ES-I3 (cell line): ENCODE results near the gene NTM.

ENCODE experiments used
- H3K36me3 ChIP-seq: 2 replicates; pipeline ENCODE4 v1.6.1; 2013; ENCODE audit warnings: mild to moderate bottlenecking, low read length, control low read depth, moderate library complexity; ENCODE audit not compliant: insufficient read depth
- H3K4me1 ChIP-seq: 2 replicates; pipeline ENCODE4 v1.6.1; 2013; ENCODE audit warnings: mild to moderate bottlenecking, control low read depth, low read length; ENCODE audit not compliant: insufficient read depth
- H3K9ac ChIP-seq: 2 replicates; pipeline ENCODE4 v1.6.1; 2013; ENCODE audit warnings: low read depth, mild to moderate bottlenecking, low read length, moderate library complexity
- H3K9me3 ChIP-seq: 2 replicates; pipeline ENCODE4 v1.6.1; 2013; ENCODE audit warnings: mild to moderate bottlenecking, low read length, moderate library complexity; ENCODE audit not compliant: control insufficient read depth, insufficient read depth

NTM gene

DNA sequence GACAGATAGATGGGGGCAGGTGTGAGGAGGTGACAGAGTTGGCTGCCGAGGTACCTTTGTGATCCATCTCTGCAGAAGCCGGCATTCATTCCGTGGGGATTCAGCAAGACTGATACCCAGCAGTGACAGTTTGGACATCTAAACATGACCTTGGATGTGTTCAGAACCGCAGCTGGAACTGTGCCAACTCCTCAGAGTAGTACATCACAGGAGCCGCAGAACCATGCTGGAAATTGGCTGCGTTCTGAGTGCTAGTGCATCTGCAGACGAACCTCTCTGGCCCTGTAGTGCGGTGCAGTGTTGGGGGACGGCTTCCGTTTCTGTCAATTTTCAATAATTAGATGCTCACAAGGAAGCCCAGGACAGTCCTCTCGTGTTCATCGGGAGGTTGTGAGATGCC, 772.1 kb downstream of the NTM start:
- Histone ChIP-seq H3K36me3 (no peaks in the 10 kb centered on the region), H3K9ac (no peak overlapping the region), H3K4me1 (no peaks in the 10 kb centered on the region), H3K9me3 (no peaks in the 10 kb centered on the region)

DNA sequence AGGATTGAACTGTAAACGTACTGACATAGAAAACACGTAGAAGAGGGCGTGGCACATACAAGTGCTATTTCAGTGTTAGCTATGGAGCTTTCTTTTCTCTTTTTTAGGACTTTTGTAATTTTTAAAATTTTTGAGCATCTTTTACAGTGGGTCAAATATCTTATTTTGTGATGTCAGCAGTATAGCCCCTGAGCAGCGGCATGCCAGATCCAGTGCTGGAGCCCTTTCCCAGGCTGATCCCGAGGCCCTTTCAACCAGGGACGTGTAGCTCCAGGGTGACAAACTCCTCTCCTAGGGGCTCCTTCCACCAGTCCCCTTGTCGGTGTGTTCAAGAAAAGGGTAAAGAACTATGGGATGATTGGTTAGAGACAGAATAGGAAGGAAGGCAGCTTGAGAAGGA, 777.0 kb downstream of the NTM start:
- Histone ChIP-seq H3K9me3 (peaks cover 4% of the 10 kb centered on the region; the same call in 1 of the 2 replicates), H3K4me1 (no peaks in the 10 kb centered on the region), H3K9ac (no peak overlapping the region), H3K36me3 (no peaks in the 10 kb centered on the region)

DNA sequence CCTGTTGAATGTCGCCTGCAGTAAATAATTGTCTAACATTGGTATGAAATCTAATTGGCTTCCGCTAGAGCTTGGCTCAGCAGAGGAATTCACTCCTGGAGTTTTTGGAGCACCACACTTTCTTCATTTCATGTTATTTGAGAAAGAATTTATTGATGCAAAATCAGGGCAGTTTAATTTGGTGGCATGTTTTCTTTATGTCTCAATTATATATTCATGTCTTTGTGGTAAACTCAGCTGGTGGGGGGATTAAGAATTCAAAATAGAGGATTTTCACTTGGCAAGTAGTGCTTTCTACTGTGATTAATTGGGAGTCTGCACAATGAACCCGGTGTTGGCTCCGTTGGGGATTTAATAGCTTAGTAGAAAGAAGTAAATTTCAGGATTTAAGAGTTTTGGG, 784.4 kb downstream of the NTM start:
- H3K9me3 ChIP-seq: peaks cover 2% of the 10 kb centered on the region
- no peaks in the 10 kb centered on the region for H3K36me3 ChIP-seq
- H3K9ac ChIP-seq: no peak overlapping the region
- H3K4me1 ChIP-seq: peaks cover 5% of the 10 kb centered on the region; the same call in 1 of the 2 replicates

DNA sequence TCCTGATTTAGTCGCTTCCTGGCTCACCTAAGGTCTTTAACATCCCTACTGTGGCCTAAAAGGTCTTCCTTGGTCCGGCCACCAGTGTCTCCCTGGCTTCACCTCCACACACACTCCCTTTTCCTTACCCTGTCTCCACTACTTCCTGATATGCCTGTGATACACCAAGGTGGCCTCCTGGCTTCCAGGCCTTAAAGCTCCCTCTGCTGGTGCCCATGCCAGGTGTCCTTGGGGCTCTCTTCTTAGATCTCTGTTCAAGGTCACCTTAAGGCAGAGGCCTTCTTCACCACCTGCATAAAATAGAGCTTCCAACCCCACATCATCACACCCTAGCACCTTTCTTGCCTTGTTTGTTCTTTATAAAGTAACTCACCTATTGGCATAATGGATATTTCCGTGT, 787.7 kb downstream of the NTM start:
- H3K9me3 ChIP-seq: no peaks in the 10 kb centered on the region; the same call in 1 of the 2 replicates
- no peak overlapping the region for H3K9ac ChIP-seq
- no peaks in the 10 kb centered on the region for H3K36me3 ChIP-seq
- peaks cover 5% of the 10 kb centered on the region; the same call in 1 of the 2 replicates for H3K4me1 ChIP-seq

DNA sequence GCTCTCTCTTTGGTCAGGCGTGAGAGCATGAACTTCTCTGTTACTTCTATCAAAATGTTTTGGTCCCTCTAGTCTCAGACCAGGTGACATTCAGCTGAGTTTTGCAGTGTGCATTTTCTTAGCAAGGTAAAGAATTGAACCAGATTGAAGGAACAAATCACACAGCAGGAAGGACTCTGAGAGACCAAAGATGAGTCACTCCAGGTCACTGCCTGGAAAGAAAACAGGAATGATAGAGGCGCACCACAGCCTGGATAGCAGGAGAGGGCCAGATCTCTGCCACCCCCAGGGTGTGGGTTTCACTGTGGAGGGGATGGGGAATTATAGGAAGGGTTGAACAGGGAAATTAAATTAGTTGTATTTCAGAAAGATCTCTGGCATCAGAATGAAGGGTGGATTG, 788.3 kb downstream of the NTM start:
- H3K36me3 ChIP-seq: no peaks in the 10 kb centered on the region
- H3K9ac ChIP-seq: no peak overlapping the region
- no peaks in the 10 kb centered on the region; the same call in 1 of the 2 replicates for H3K9me3 ChIP-seq
- H3K4me1 ChIP-seq: peaks cover 5% of the 10 kb centered on the region; the same call in 1 of the 2 replicates

DNA sequence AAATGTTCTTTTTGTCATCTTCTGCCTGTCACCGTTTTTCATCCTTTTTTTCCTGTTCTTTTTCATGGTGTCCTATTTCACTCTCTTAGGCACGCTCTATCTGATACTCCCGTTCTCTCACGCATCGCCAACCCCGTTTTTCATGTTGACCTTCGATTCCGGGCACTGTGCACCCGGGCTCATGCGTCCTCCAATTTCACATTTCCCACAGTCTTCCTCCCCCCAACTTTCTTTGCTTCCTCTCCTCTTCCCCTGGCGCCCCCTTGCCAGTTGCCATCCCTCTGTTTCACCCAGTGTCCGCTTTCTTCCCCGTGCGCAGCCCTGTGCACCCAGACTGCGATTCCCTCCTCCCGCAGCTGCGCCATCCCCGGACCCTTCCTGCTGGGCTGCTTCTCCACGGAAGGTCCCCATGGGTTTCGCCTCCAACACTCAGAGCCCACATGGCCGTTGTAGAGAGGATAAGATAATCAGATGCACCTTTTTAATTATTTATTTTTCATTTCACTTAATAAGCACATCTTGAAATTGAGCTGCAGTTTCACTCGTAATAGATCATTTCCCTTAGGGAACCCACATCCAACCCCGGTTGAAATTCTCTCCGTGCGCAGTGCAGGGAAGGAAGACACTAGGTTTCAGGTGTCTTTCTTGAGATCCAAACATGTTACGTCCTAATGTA, 791.1 kb downstream of the NTM start:
- Histone ChIP-seq H3K4me1 (peaks cover 5% of the 10 kb centered on the region; the same call in 1 of the 2 replicates), H3K9ac (no peak overlapping the region), H3K36me3 (no peaks in the 10 kb centered on the region), H3K9me3 (no peaks in the 10 kb centered on the region; the same call in 1 of the 2 replicates)

DNA sequence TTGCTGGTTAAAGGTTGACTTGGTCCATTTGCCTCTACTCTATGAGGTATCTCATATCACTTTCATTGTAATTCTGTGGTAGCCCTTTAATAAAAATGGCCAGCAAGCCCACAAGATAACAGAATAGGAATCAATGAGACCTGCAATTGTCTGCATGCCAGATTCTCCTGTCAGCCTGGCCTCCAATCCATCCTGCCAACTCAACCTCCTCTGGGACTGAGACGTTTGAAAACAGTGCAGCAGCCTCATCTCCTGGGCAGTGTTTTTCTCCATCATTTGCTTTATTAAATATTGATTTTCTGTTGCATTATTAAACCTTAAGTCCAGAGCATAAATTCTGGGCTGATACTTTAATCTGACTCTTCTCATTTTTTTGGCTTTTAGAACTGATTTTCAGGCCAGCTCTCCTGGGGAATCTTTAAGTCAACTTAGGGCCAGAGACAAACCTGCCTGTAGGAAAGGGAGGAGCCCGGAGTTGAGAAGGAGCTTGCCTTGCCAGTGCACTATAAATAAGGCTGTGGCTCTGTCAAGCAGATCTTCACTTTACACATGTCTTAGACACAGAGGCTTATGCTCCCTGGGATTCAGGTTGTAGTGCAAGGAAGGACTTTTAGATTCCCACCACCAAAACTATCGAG, 798.0 kb downstream of the NTM start:
- Histone ChIP-seq H3K4me1 (no peaks in the 10 kb centered on the region), H3K9ac (no peak overlapping the region), H3K36me3 (no peaks in the 10 kb centered on the region; the same call in 1 of the 2 replicates), H3K9me3 (no peaks in the 10 kb centered on the region)

DNA sequence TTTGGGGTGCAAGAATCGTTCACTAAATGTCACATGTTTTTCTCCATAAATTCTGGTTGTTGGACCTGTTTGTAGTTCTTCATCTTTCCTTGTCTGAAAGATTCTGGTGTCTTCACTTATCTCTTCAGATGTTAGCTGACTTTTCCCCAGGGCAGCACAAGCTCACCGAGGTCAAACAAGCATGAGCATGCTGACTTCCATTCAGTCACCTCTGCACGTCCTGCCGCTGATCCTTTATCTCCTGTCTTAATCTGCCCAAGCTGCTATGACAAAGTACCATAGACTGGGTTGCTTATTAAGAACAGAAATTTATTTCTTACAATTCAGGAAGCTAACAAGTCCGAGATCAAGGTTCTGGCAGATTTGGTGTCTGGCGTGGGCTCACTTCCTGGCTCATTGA, 800.6 kb downstream of the NTM start:
- no peaks in the 10 kb centered on the region; the same call in 1 of the 2 replicates for H3K36me3 ChIP-seq
- H3K9ac ChIP-seq: no peak overlapping the region
- H3K4me1 ChIP-seq: no peaks in the 10 kb centered on the region
- no peaks in the 10 kb centered on the region for H3K9me3 ChIP-seq

DNA sequence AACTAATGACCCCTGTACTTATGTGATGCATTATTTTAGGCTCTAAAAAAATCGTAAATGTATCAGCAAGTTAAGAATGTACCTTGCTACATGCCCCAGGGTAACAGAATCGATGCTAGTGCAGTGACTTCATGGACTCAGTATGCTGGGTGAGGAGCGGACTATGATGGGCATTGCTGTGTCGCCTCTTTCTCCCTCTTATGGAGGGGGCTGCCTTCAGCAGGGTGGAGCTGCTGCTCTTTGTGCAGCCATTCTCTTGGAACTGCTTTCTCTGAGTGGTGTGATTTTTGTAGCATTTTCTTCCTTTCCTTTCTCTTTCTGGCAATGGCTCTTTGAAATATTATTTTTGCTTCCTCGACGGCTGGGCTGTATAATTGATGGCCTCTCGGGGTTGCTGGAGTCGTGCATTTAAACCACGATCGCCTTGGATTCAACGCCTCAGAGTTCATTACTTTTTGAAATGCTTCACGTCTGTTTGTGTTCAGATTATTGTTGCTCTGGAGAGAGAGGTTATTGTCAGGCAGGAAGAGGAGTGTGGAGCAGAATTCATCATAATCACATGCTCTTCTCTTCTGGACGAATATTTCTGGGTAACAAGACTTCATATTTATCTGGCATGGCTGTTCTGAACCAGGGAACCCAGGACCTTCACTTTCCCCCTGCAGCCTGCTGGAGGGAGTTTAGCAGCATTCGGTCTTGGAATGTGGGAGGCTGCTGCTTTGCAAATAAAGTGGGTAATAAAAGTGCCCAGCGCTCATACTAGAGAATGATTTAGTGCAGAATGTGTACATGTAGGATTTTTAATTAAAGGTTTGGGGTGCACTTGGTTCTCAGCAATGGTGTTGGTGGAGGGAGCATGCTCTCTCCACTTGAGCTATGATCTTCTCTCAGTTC, 804.2 kb downstream of the NTM start:
- H3K9ac ChIP-seq: no peak overlapping the region
- no peaks in the 10 kb centered on the region for H3K4me1 ChIP-seq
- H3K9me3 ChIP-seq: no peaks in the 10 kb centered on the region
- no peaks in the 10 kb centered on the region for H3K36me3 ChIP-seq

DNA sequence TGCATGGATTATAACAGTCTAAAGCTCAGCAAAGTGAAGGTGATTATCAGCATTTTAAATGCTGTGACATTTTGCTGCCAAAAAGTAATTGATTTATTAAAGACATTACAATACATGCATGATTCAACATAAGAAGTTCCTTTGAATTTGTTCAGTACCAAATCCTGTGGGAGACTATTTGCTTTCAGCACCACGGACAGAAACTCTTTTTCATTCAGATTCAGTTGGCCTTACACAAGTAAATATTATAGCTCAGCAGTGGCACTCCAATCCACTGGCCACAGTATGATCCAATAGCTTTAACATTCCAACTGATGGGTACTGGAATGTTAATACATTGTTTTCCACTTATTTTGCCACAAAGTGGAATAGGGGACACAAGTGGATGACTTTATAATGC, 806.7 kb downstream of the NTM start:
- Histone ChIP-seq H3K4me1 (no peaks in the 10 kb centered on the region), H3K9ac (no peak overlapping the region), H3K36me3 (no peaks in the 10 kb centered on the region), H3K9me3 (no peaks in the 10 kb centered on the region)

DNA sequence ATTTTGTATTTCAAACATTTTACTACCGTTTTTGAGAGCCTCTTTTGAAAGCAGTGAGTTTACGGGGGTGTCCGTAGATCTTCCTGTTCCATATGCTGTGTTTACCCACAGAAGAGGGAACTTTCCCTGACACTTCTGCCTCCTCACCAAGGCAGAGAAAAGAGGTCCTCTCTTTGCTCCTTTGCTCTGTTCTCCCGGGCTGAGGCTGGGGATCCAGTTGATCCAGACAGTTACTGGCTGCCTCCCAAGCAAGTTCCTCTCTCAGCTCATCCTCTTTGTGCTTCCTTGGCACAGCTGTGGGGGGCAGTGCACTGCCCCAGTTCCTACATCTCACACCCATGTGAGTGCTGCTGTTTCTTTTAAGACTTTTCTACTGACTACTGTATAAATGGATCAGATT, 813.7 kb downstream of the NTM start:
- Histone ChIP-seq H3K36me3 (no peaks in the 10 kb centered on the region), H3K9me3 (no peaks in the 10 kb centered on the region), H3K9ac (no peak overlapping the region), H3K4me1 (no peaks in the 10 kb centered on the region)

DNA sequence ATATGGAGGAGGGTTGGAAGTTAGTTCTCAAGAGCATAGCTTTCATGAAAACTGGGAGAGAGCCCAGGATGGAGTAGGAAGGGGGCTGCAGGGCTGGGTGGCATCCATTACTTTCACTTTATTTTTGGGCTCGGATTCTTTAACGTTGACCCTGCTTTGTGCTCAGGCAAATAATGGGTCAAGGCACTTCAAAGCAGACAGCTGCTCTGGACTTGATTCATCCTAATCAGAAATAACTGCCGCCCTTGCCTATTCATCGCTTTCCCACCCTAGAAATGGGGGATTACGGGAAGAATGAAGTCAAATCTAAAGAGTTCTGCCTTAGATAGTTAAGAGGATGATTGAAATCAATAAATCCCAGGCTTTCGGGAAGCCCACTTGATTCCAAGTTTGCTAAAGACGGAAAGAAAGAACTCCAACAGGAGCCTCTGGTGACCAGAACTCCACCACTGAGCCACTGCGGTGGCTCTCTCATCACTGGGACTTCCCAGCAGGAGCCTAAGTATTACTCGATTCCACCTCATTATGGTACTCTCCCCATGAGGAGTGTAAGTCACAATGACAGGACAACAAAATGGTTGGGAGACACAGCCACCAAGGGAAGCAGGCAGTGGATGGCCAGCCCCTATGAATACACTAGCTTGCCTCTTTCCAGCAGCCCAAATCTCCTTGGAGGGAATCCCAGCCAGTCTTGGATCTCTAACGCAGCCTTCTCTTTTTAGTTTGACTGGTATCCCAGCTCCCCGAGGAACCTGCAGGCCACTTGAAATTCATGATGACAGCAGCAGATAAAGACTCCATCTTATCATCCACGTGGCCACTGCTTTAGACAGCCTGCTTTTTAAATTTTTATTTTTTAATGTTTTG, 815.5 kb downstream of the NTM start:
- no peaks in the 10 kb centered on the region for H3K4me1 ChIP-seq
- no peak overlapping the region for H3K9ac ChIP-seq
- H3K9me3 ChIP-seq: no peaks in the 10 kb centered on the region
- H3K36me3 ChIP-seq: no peaks in the 10 kb centered on the region

DNA sequence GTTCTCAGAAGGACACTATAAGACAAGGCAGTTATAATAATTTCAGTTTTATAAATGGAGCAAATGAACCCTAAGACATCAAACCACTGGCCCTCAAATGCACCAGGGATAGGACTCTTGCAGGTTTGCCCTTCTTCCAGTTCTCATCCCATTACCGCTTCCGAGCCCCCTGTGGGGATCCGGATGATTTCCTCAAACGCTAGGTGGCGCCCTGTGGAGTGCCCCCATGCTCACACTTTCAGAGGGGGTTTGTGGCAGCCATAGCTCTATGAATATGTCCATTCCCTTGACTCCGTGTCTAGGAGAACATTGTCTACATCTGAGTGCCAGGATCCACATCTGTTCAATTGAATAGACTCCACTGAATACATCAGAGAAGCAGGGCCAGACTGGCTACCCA, 816.3 kb downstream of the NTM start:
- no peaks in the 10 kb centered on the region for H3K36me3 ChIP-seq
- no peaks in the 10 kb centered on the region for H3K9me3 ChIP-seq
- H3K4me1 ChIP-seq: no peaks in the 10 kb centered on the region
- H3K9ac ChIP-seq: no peak overlapping the region

DNA sequence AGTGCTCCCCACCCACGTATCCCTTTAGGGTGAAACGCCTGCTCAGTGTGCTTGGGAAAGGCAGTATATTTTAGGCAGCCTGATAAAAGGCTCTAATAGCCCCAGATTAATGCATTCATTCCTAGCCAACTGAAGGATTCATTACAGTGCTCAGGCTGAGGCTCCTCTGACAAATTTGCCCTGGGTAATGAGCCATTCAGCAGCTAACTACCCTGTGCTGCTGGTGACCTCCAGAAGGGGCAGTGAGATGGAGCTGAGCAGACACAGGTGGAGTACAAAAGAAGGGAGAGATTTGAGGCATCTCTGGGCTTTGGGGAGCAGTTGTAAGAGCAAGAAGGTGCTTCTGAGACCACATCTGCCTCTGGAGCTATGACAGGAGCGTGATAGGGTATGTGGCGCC, 817.0 kb downstream of the NTM start:
- no peaks in the 10 kb centered on the region for H3K9me3 ChIP-seq
- H3K9ac ChIP-seq: no peak overlapping the region
- H3K4me1 ChIP-seq: no peaks in the 10 kb centered on the region
- H3K36me3 ChIP-seq: no peaks in the 10 kb centered on the region
